Ammon's horn (tissue), 1 donor: ENCODE measurements around the gene NECAP2.
"Not testable (repeated sequence)": the region's sequence is repeated elsewhere in the genome, so short reads cannot be mapped to it uniquely, and the experiment has no call there.

Experiments
- DNase-seq: peaks from one replicate; pipeline ENCODE4 v3.0.0-alpha.2; 2016; ENCODE audit warnings: low spot score

The NECAP2 gene

GRCh38 chr1:16430606-16431005 is 9.9 kb upstream of the NECAP2 start:
- no peak for DNase-seq

- no peak for DNase-seq
These were observed 7.5 kb upstream of the NECAP2 start for GRCh38 chr1:16433030-16433429.

- DNase-seq, result no peak
These were observed 6.5 kb upstream of the NECAP2 start for GRCh38 chr1:16434007-16434406.

GRCh38 chr1:16434501-16434900 is 6.0 kb upstream of the NECAP2 start:
- no peak for DNase-seq

- DNase-seq, result no peak
These were observed 3.5 kb upstream of the NECAP2 start, which contains the start of gene SPATA21 for GRCh38 chr1:16436946-16437474. SPATA21 (minus strand) TSS chr1:16437424; CDS start chr1:16431371, 6,053 bp downstream.

- DNase-seq, result no peak
These were observed 2.0 kb upstream of the NECAP2 start for GRCh38 chr1:16438516-16438915.

- DNase-seq, result no peak
These were observed 1.6 kb upstream of the NECAP2 start for GRCh38 chr1:16438924-16439323.

- DNase-seq, result no peak
These were observed 424 bp upstream of the NECAP2 start for GRCh38 chr1:16440131-16440469.

- no peak for DNase-seq
These were observed 750 bp downstream of the NECAP2 start for GRCh38 chr1:16441282-16441665.

GRCh38 chr1:16442265-16442664 is 1.7 kb downstream of the NECAP2 start:
- no peak for DNase-seq

- no peak for DNase-seq
These were observed 2.4 kb downstream of the NECAP2 start for GRCh38 chr1:16442941-16443340.

- DNase-seq, result no peak
These were observed 3.6 kb downstream of the NECAP2 start for GRCh38 chr1:16443975-16444770.

- DNase-seq, result no peak
These were observed 4.5 kb downstream of the NECAP2 start for GRCh38 chr1:16445052-16445451.

- DNase-seq, result no peak
These were observed 5.6 kb downstream of the NECAP2 start for GRCh38 chr1:16446116-16446515.

- no peak for DNase-seq
These were observed 7.1 kb downstream of the NECAP2 start for GRCh38 chr1:16447641-16448040.

GRCh38 chr1:16449065-16449464 is 8.5 kb downstream of the NECAP2 start:
- DNase-seq, result no peak

GRCh38 chr1:16449666-16450065 is 9.1 kb downstream of the NECAP2 start:
- DNase-seq, result no peak

GRCh38 chr1:16450863-16451481 is 10.4 kb downstream of the NECAP2 start:
- no peak for DNase-seq

- DNase-seq, result no peak
These were observed 11.5 kb downstream of the NECAP2 start for GRCh38 chr1:16451841-16452528.

GRCh38 chr1:16454909-16455308 is 14.4 kb downstream of the NECAP2 start:
- DNase-seq, result not testable (repeated sequence)

- not testable (repeated sequence) for DNase-seq
These were observed 15.6 kb downstream of the NECAP2 start for GRCh38 chr1:16456151-16456550.

GRCh38 chr1:16458831-16459230 is 18.3 kb downstream of the NECAP2 start:
- DNase-seq, result peak; percentile 53
